Ishikawa (cell line): ENCODE results near the gene DHX40.

Source experiments
- CEBPB ChIP-seq: IDR thresholded peaks from 2 replicates; pipeline ENCODE4 v1.6.1; 2012
- CREB1 ChIP-seq: IDR thresholded peaks from 2 replicates; pipeline ENCODE4 v1.6.1; 2012; ENCODE audit warnings: low read depth
- EGR1 ChIP-seq: IDR thresholded peaks from 2 replicates; pipeline ENCODE4 v1.6.1; 2012
- EP300 ChIP-seq: IDR thresholded peaks from 2 replicates; pipeline ENCODE4 v1.6.1; 2012; ENCODE audit warnings: borderline replicate concordance
- FOXM1 ChIP-seq: IDR thresholded peaks from 2 replicates; pipeline ENCODE4 v1.6.1; 2012; ENCODE audit warnings: low read depth, borderline replicate concordance
- RAD21 ChIP-seq: IDR thresholded peaks from 2 replicates; pipeline ENCODE4 v1.6.1; 2012; ENCODE audit warnings: low read depth
- TAF1 ChIP-seq: IDR thresholded peaks from 2 replicates; pipeline ENCODE4 v1.6.1; 2012; ENCODE audit warnings: low read depth, mild to moderate bottlenecking
- TCF12 ChIP-seq: IDR thresholded peaks from 2 replicates; pipeline ENCODE4 v1.6.1; 2012; ENCODE audit warnings: low read depth
- USF1 ChIP-seq: IDR thresholded peaks from 2 replicates; pipeline ENCODE4 v1.6.1; 2012
- YY1 ChIP-seq: IDR thresholded peaks from 2 replicates; pipeline ENCODE4 v1.6.1; 2012; ENCODE audit warnings: low read depth
- ZBTB7A ChIP-seq: IDR thresholded peaks from 2 replicates; pipeline ENCODE4 v1.6.1; 2012; ENCODE audit warnings: low read depth
- TF ChIP-seq, protein P1 (sequence below): IDR thresholded peaks from 2 replicates; pipeline ENCODE4 v1.6.1; 2012
- TF ChIP-seq, protein P2 (sequence below): IDR thresholded peaks from 2 replicates; pipeline ENCODE4 v1.6.1; 2012; ENCODE audit warnings: low read depth, mild to moderate bottlenecking

- TF ChIP-seq YY1 (no peak), FOXM1 (no peak), CEBPB (no peak), TCF12 (no peak), EP300 (no peak), USF1 (no peak), CREB1 (no peak), RAD21 (no peak), TAF1 (no peak), EGR1 (no peak), ZBTB7A (no peak)
- TF ChIP-seq, protein P1, sequence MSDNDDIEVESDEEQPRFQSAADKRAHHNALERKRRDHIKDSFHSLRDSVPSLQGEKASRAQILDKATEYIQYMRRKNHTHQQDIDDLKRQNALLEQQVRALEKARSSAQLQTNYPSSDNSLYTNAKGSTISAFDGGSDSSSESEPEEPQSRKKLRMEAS = no peak
- TF ChIP-seq, protein P2, sequence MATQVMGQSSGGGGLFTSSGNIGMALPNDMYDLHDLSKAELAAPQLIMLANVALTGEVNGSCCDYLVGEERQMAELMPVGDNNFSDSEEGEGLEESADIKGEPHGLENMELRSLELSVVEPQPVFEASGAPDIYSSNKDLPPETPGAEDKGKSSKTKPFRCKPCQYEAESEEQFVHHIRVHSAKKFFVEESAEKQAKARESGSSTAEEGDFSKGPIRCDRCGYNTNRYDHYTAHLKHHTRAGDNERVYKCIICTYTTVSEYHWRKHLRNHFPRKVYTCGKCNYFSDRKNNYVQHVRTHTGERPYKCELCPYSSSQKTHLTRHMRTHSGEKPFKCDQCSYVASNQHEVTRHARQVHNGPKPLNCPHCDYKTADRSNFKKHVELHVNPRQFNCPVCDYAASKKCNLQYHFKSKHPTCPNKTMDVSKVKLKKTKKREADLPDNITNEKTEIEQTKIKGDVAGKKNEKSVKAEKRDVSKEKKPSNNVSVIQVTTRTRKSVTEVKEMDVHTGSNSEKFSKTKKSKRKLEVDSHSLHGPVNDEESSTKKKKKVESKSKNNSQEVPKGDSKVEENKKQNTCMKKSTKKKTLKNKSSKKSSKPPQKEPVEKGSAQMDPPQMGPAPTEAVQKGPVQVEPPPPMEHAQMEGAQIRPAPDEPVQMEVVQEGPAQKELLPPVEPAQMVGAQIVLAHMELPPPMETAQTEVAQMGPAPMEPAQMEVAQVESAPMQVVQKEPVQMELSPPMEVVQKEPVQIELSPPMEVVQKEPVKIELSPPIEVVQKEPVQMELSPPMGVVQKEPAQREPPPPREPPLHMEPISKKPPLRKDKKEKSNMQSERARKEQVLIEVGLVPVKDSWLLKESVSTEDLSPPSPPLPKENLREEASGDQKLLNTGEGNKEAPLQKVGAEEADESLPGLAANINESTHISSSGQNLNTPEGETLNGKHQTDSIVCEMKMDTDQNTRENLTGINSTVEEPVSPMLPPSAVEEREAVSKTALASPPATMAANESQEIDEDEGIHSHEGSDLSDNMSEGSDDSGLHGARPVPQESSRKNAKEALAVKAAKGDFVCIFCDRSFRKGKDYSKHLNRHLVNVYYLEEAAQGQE = no peak
These were observed 34.9 kb upstream of the DHX40 start for GRCh38 chr17:59530531-59530930.
